BE2C (cell line): ENCODE data around the gene PER3.
A peak's percentile ranks its signal among the peaks of the same experiment; 100 is the strongest.

Experiments used
- DNase-seq: peaks from one replicate; pipeline ENCODE4 v3.0.0-alpha.2; 2020
- H3K27me3 ChIP-seq: fragments of 250-450 bp; sonication (Bioruptor Pico); 2 replicates; pipeline ENCODE4 v1.5.1; 2020; ENCODE audit warnings: mild to moderate bottlenecking
- H3K36me3 ChIP-seq: fragments of 250-450 bp; sonication (Bioruptor Pico); 2 replicates; pipeline ENCODE4 v1.5.1; 2020; ENCODE audit warnings: mild to moderate bottlenecking
- H3K4me1 ChIP-seq: fragments of 250-450 bp; sonication (Bioruptor Pico); 2 replicates; pipeline ENCODE4 v1.5.1; 2020
- H3K4me3 ChIP-seq: 2 replicates; pipeline ENCODE4 v1.5.1; 2011; ENCODE audit warnings: low read depth, low read length
- H3K9me3 ChIP-seq: fragments of 250-450 bp; sonication (Bioruptor Pico); 2 replicates; pipeline ENCODE4 v1.5.1; 2020
- CTCF ChIP-seq: IDR thresholded peaks from 2 replicates; pipeline ENCODE4 v1.5.1; 2012; ENCODE audit warnings: mild to moderate bottlenecking, low read depth, low read length

PER3 gene

GRCh38 chr1:7760245-7760644, 23.8 kb upstream of the PER3 start:
- no peaks in the 10 kb centered on the region for H3K4me1 ChIP-seq
- H3K27me3 ChIP-seq, result no peaks in the 10 kb centered on the region
- no peaks in the 10 kb centered on the region for H3K9me3 ChIP-seq
- DNase-seq, result no peak
- H3K4me3 ChIP-seq, result no peak overlapping the region
- H3K36me3 ChIP-seq, result no peaks in the 10 kb centered on the region
- TF ChIP-seq CTCF, result no peak

GRCh38 chr1:7761103-7761502, 23.0 kb upstream of the PER3 start:
- Histone ChIP-seq H3K27me3 (no peaks in the 10 kb centered on the region), H3K9me3 (no peaks in the 10 kb centered on the region), H3K4me1 (no peaks in the 10 kb centered on the region), H3K36me3 (no peaks in the 10 kb centered on the region), H3K4me3 (no peak overlapping the region)
- TF ChIP-seq CTCF, result no peak
- no peak for DNase-seq

GRCh38 chr1:7767176-7767575, 16.9 kb upstream of the PER3 start:
- no peak overlapping the region for H3K4me3 ChIP-seq
- no peaks in the 10 kb centered on the region for H3K36me3 ChIP-seq
- TF ChIP-seq CTCF, result no peak
- no peaks in the 10 kb centered on the region for H3K9me3 ChIP-seq
- H3K4me1 ChIP-seq, result no peaks in the 10 kb centered on the region; the same call in 1 of the 2 replicates
- H3K27me3 ChIP-seq, result no peaks in the 10 kb centered on the region
- DNase-seq, result no peak

- H3K27me3 ChIP-seq, result no peaks in the 10 kb centered on the region
- no peak overlapping the region for H3K4me3 ChIP-seq
- no peak for TF ChIP-seq CTCF
- DNase-seq, result no peak
- no peaks in the 10 kb centered on the region; the same call in 1 of the 2 replicates for H3K4me1 ChIP-seq
- no peaks in the 10 kb centered on the region for H3K9me3 ChIP-seq
- no peaks in the 10 kb centered on the region for H3K36me3 ChIP-seq
These were observed 15.5 kb upstream of the PER3 start for GRCh38 chr1:7768583-7768982.

GRCh38 chr1:7769673-7770412, 14.2 kb upstream of the PER3 start:
- TF ChIP-seq CTCF, result no peak
- peak overlapping the region; percentile 24 for H3K4me3 ChIP-seq
- H3K4me1 ChIP-seq, result no peaks in the 10 kb centered on the region; the same call in 1 of the 2 replicates
- no peaks in the 10 kb centered on the region for H3K9me3 ChIP-seq
- H3K36me3 ChIP-seq, result no peaks in the 10 kb centered on the region
- H3K27me3 ChIP-seq, result no peaks in the 10 kb centered on the region
- no peak for DNase-seq

GRCh38 chr1:7770669-7770996, 13.5 kb upstream of the PER3 start:
- Histone ChIP-seq H3K4me3 (peak overlapping the region; percentile 73), H3K9me3 (no peaks in the 10 kb centered on the region), H3K27me3 (no peaks in the 10 kb centered on the region), H3K36me3 (no peaks in the 10 kb centered on the region), H3K4me1 (no peaks in the 10 kb centered on the region; the same call in 1 of the 2 replicates)
- no peak for DNase-seq
- no peak for TF ChIP-seq CTCF
